Keratinocyte (primary cell): ENCODE measurements around the gene MPI. TPM values are rescaled to one million over a fixed set of nuclear protein-coding genes. Genes with fewer than 3 reads are reported as not detected.
"Not testable (repeated sequence)": the region's sequence is repeated elsewhere in the genome, so short reads cannot be mapped to it uniquely, and the experiment has no call there.

Source experiments
- DNase-seq: peaks from one replicate; pipeline ENCODE4 v3.0.0-alpha.2; 2011; ENCODE audit warnings: low read depth, missing footprints, low spot score
- FAIRE-seq: peaks from 2 replicates; lab custom pipeline; 2011; peaks lifted over from hg19 to GRCh38; lab: Jason Lieb, UNC
- H2AFZ ChIP-seq: 2 replicates; pipeline ENCODE4 v1.6.0; 2012; ENCODE audit warnings: low read length, control low read depth, inconsistent platforms; ENCODE audit not compliant: control insufficient read depth
- H3K27ac ChIP-seq: 2 replicates; pipeline ENCODE4 v1.5.1; 2011; ENCODE audit warnings: low read length; ENCODE audit not compliant: control insufficient read depth, insufficient read depth
- H3K27me3 ChIP-seq: 3 replicates; pipeline ENCODE4 v1.6.0; 2011; ENCODE audit warnings: low read length; ENCODE audit not compliant: control insufficient read depth, insufficient read depth; ENCODE audit errors: extremely low read depth
- H3K36me3 ChIP-seq, 2 experiments: 2 replicates in 1 of 2; 3 replicates in 1 of 2; pipeline ENCODE4 v1.5.1; 2011; ENCODE audit warnings: low read length in 2 of 2, mild to moderate bottlenecking in 1 of 2; ENCODE audit not compliant: control insufficient read depth in 2 of 2, insufficient read depth in 2 of 2; ENCODE audit errors: extremely low read depth in 1 of 2
- H3K4me1 ChIP-seq: 3 replicates; pipeline ENCODE4 v1.5.1; 2011; ENCODE audit warnings: low read length; ENCODE audit not compliant: control insufficient read depth, insufficient read depth; ENCODE audit errors: extremely low read depth
- H3K4me2 ChIP-seq: 3 replicates; pipeline ENCODE4 v1.6.0; 2011; ENCODE audit warnings: low read depth, low read length; ENCODE audit not compliant: control insufficient read depth, insufficient read depth; ENCODE audit errors: extremely low read depth
- H3K4me3 ChIP-seq, 3 experiments: fragments of 200-600 bp in 1 of 3; sonication (generic) in 1 of 3; 2 replicates in 2 of 3; 3 replicates in 1 of 3; pipeline ENCODE4 v1.5.1; 2011 to 2016; ENCODE audit warnings: low read length in 3 of 3, mild to moderate bottlenecking in 3 of 3, control low read depth in 2 of 3, inconsistent platforms in 1 of 3, low read depth in 1 of 3, mixed read lengths in 1 of 3, mixed run types in 1 of 3, moderate library complexity in 1 of 3; ENCODE audit not compliant: control insufficient read depth in 2 of 3, insufficient read depth in 2 of 3; ENCODE audit errors: extremely low read depth in 1 of 3
- H3K79me2 ChIP-seq: 2 replicates; pipeline ENCODE4 v1.6.0; 2012; ENCODE audit warnings: low read length; ENCODE audit not compliant: control insufficient read depth, insufficient read depth
- H3K9ac ChIP-seq: 3 replicates; pipeline ENCODE4 v1.6.0; 2011; ENCODE audit warnings: low read length; ENCODE audit not compliant: control insufficient read depth, insufficient read depth; ENCODE audit errors: extremely low read depth
- H3K9me1 ChIP-seq: 3 replicates; pipeline ENCODE4 v1.6.0; 2011; ENCODE audit warnings: low read length; ENCODE audit not compliant: control insufficient read depth, insufficient read depth; ENCODE audit errors: extremely low read depth
- H3K9me3 ChIP-seq: 2 replicates; pipeline ENCODE4 v1.5.1; 2012; ENCODE audit warnings: low read depth, low read length; ENCODE audit not compliant: control insufficient read depth
- H4K20me1 ChIP-seq: 3 replicates; pipeline ENCODE4 v1.6.0; 2011; ENCODE audit warnings: low read length; ENCODE audit not compliant: control insufficient read depth, insufficient read depth; ENCODE audit errors: extremely low read depth
- EZH2 ChIP-seq: IDR thresholded peaks from one replicate; pipeline ENCODE4 v1.6.1; 2012; ENCODE audit warnings: inconsistent platforms, mild to moderate bottlenecking, low read length, moderate library complexity
- dilution Hi-C: fragments of 300-500 bp; cut with MboI; formaldehyde crosslinking; loops from one replicate; pipeline ENCODE4 v1.7.0; 2020; ENCODE audit warnings: low sequenced_read_pairs; ENCODE audit not compliant: extremely low pct_ligation_motif_present
- polyA plus RNA-seq, 5 experiments: library from polyadenylated mRNA; depleted of rRNA in 3 of 5; stranded (reverse) in 3 of 5; stranded (forward) in 1 of 5; unstranded in 1 of 5; fragments of >200 nt; gene quantifications; 1 replicate in 1 of 5; 2 replicates in 3 of 5; 3 replicates in 1 of 5; pipeline versions ENCODE4 v1.2.1 to v1.2.3, GENCODE V29; 2011 to 2012; ENCODE audit warnings: missing spikeins in 2 of 5, low read depth in 1 of 5, low replicate concordance in 1 of 5
- TF ChIP-seq, protein P1 (sequence below), 3 experiments: IDR thresholded peaks in 1 of 3; conservative IDR thresholded peaks in 1 of 3; optimal IDR thresholded peaks in 1 of 3; 2 replicates in 2 of 3; 3 replicates in 1 of 3; pipeline versions ENCODE3 to v1.5.1; 2011; ENCODE audit warnings: low read length in 3 of 3, mild to moderate bottlenecking in 3 of 3, moderate library complexity in 2 of 3, control low read depth in 1 of 3, inconsistent platforms in 1 of 3; ENCODE audit not compliant: insufficient read depth in 2 of 3; ENCODE audit errors: extremely low read depth in 1 of 3

The MPI gene
- polyA plus RNA-seq, 1 donor (not counting 4 experiments of a cell fraction or from before 2014, with no cell fraction given): 39.2 TPM

DNA sequence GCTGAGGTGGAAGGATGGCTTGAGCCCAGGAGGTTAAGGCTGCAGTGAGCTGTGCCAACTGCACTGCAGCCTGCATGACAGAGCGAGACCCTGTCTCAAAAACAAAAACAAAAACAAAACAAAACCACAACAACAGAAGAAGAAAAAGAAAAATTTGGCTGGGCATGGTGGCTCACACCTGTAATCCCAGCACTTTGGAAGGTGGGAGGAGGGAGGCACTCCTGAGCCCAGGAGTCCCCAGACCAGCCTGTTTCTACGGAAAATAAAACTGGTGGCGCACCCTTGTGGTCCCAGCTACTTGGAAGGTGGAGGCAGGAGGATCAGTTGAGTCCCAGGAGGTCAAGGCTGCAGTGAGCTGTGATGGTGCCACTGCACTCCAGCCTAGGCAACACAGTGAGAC, 45.4 kb downstream of the MPI start:
- H3K9me1 ChIP-seq, H3K27me3 ChIP-seq, H3K9ac ChIP-seq, FAIRE-seq, H3K4me2 ChIP-seq, H3K4me3 ChIP-seq, H4K20me1 ChIP-seq, H2AFZ ChIP-seq, H3K4me1 ChIP-seq, H3K9me3 ChIP-seq, dilution Hi-C loops, DNase-seq, H3K27ac ChIP-seq, H3K36me3 ChIP-seq: not testable (repeated sequence)
- peaks cover 69% of the 10 kb centered on the region for H3K79me2 ChIP-seq
- TF ChIP-seq, protein P1, sequence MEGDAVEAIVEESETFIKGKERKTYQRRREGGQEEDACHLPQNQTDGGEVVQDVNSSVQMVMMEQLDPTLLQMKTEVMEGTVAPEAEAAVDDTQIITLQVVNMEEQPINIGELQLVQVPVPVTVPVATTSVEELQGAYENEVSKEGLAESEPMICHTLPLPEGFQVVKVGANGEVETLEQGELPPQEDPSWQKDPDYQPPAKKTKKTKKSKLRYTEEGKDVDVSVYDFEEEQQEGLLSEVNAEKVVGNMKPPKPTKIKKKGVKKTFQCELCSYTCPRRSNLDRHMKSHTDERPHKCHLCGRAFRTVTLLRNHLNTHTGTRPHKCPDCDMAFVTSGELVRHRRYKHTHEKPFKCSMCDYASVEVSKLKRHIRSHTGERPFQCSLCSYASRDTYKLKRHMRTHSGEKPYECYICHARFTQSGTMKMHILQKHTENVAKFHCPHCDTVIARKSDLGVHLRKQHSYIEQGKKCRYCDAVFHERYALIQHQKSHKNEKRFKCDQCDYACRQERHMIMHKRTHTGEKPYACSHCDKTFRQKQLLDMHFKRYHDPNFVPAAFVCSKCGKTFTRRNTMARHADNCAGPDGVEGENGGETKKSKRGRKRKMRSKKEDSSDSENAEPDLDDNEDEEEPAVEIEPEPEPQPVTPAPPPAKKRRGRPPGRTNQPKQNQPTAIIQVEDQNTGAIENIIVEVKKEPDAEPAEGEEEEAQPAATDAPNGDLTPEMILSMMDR (optimal IDR thresholded peaks at IDR 0.05 in 1 of 3, IDR thresholded peaks at IDR 0.05 in 1 of 3, conservative IDR thresholded peaks at IDR 0.05 in 1 of 3; ENCODE audit: extremely low read depth in 1 of 3, insufficient read depth in 2 of 3, low read length in 3 of 3): peak in 1 of 3 experiments; percentile 17

DNA sequence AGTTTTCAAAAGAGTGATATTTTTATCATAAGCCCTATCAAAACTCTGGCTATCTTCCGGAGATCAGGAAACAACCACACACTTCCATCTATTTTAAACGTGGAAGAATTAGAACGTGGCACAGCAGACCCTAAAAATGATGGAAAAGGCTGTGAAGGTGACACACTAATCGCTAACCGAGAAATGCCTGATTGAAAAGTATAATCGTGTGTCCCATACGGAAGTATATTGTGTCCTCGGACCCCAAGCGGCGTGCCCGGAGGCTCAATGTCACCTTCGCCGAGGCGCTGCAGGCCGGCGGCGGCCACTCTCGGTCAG, 47.4 kb downstream of the MPI start:
- peak overlapping the region; percentile 78 for H2AFZ ChIP-seq
- DNase-seq: no peak
- no peaks in the 10 kb centered on the region for H4K20me1 ChIP-seq
- H3K4me2 ChIP-seq: peak overlapping the region; percentile 82
- H3K27me3 ChIP-seq: no peaks in the 10 kb centered on the region
- H3K79me2 ChIP-seq: peaks cover 54% of the 10 kb centered on the region
- H3K4me3 ChIP-seq: peak overlapping the region; percentile 98
- H3K36me3 ChIP-seq: peaks cover 0 to 3% of the 10 kb centered on the region in 2 experiments
- peak overlapping the region; percentile 93 for H3K9ac ChIP-seq
- no peaks in the 10 kb centered on the region for H3K9me3 ChIP-seq
- no peak for FAIRE-seq
- no peak for TF ChIP-seq EZH2
- no peaks in the 10 kb centered on the region for H3K4me1 ChIP-seq
- no peaks in the 10 kb centered on the region for H3K9me1 ChIP-seq
- dilution Hi-C loops: no loop called here
- peak overlapping the region; percentile 87 for H3K27ac ChIP-seq
